NCI-H187 (cell line): Measurements from ENCODE around the gene CKAP4.

ENCODE experiments used
- DNase-seq, 2 experiments: peaks; one replicate each; lab custom pipeline; 2025; lab: John Stamatoyannopoulos, UW

CKAP4 gene

GRCh38 chr12:106197906-106198623 lies 49.8 kb downstream of the CKAP4 start:
- no peak for DNase-seq

- no peak for DNase-seq
Measured at GRCh38 chr12:106195621-106196027, 52.2 kb downstream of the CKAP4 start.

GRCh38 chr12:106194351-106194750 lies 53.5 kb downstream of the CKAP4 start:
- no peak for DNase-seq

GRCh38 chr12:106193394-106194215 lies 54.2 kb downstream of the CKAP4 start:
- no peak for DNase-seq

- DNase-seq: no peak
Measured at GRCh38 chr12:106192659-106193393, 55.0 kb downstream of the CKAP4 start.

- DNase-seq: no peak
Measured at GRCh38 chr12:106190581-106190980, 57.2 kb downstream of the CKAP4 start.

GRCh38 chr12:106189341-106189740 lies 58.5 kb downstream of the CKAP4 start:
- no peak for DNase-seq

- DNase-seq: no peak
Measured at GRCh38 chr12:106188256-106188655, 59.6 kb downstream of the CKAP4 start.
